Measurements from ENCODE around the gene LEUTX. TPM values are rescaled to one million over a fixed set of nuclear protein-coding genes. Genes with fewer than 3 reads are reported as not detected.
"Not testable (repeated sequence)": the region's sequence is repeated elsewhere in the genome, so short reads cannot be mapped to it uniquely, and the experiment has no call there.

Gene LEUTX
- total RNA-seq, 2 experiments from 2014 or later, result not detected

GRCh38 chr19:39754544-39754943 lies 24.1 kb upstream of the LEUTX start:
- Mint-ChIP-seq H3K4me1 (ENCODE audit: low read depth) (no peaks in the 10 kb centered on the region), H3K36me3 (ENCODE audit: low read depth) (no peaks in the 10 kb centered on the region), H3K9me3 (no peaks in the 10 kb centered on the region), H3K4me3 (no peak overlapping the region), H3K27ac (no peak overlapping the region), H3K27me3 (peaks cover 37% of the 10 kb centered on the region)
- H3K9me3 ChIP-seq (ENCODE audit: control insufficient read depth in 1 of 2, insufficient read depth in 1 of 2, low read length in 2 of 2), result no peaks in the 10 kb centered on the region
- no peak overlapping the region for H3K4me3 ChIP-seq (ENCODE audit: low read length)
- ChIA-PET POLR2A (no interaction called here), CTCF (no interaction called here)
- TF ChIP-seq, protein P1, sequence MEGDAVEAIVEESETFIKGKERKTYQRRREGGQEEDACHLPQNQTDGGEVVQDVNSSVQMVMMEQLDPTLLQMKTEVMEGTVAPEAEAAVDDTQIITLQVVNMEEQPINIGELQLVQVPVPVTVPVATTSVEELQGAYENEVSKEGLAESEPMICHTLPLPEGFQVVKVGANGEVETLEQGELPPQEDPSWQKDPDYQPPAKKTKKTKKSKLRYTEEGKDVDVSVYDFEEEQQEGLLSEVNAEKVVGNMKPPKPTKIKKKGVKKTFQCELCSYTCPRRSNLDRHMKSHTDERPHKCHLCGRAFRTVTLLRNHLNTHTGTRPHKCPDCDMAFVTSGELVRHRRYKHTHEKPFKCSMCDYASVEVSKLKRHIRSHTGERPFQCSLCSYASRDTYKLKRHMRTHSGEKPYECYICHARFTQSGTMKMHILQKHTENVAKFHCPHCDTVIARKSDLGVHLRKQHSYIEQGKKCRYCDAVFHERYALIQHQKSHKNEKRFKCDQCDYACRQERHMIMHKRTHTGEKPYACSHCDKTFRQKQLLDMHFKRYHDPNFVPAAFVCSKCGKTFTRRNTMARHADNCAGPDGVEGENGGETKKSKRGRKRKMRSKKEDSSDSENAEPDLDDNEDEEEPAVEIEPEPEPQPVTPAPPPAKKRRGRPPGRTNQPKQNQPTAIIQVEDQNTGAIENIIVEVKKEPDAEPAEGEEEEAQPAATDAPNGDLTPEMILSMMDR (IDR thresholded peaks at IDR 0.05), result no peak
- H3K4me1 ChIP-seq (ENCODE audit: insufficient read depth, low read length), result no peaks in the 10 kb centered on the region
- no peaks in the 10 kb centered on the region for H3K36me3 ChIP-seq (ENCODE audit: insufficient read depth, low read length)
- H3K27me3 ChIP-seq (ENCODE audit: control insufficient read depth in 1 of 2, insufficient read depth in 2 of 2, low read length in 2 of 2), result peaks cover 16 to 20% of the 10 kb centered on the region in 2 experiments
- ATAC-seq (ENCODE audit: poor library complexity), result no peak
- no peak for DNase-seq
- no peak overlapping the region for H3K27ac ChIP-seq (ENCODE audit: low read depth in 1 of 2, low read length in 2 of 2)
- intact Hi-C loops (cut with DNase I, micrococcal nuclease), result no loop called here

- Mint-ChIP-seq H3K36me3 (ENCODE audit: low read depth) (no peaks in the 10 kb centered on the region), H3K27ac (no peak overlapping the region), H3K9me3 (no peaks in the 10 kb centered on the region), H3K27me3 (peaks cover 41% of the 10 kb centered on the region), H3K4me3 (no peak overlapping the region), H3K4me1 (ENCODE audit: low read depth) (no peaks in the 10 kb centered on the region)
- no peak for ATAC-seq (ENCODE audit: poor library complexity)
- Histone ChIP-seq H3K4me1 (ENCODE audit: insufficient read depth, low read length) (no peaks in the 10 kb centered on the region), H3K9me3 (ENCODE audit: control insufficient read depth in 1 of 2, insufficient read depth in 1 of 2, low read length in 2 of 2) (no peaks in the 10 kb centered on the region), H3K27ac (ENCODE audit: low read depth in 1 of 2, low read length in 2 of 2) (no peak overlapping the region), H3K27me3 (ENCODE audit: control insufficient read depth in 1 of 2, insufficient read depth in 2 of 2, low read length in 2 of 2) (peaks cover 16 to 20% of the 10 kb centered on the region in 2 experiments), H3K4me3 (ENCODE audit: low read length) (no peak overlapping the region), H3K36me3 (ENCODE audit: insufficient read depth, low read length) (no peaks in the 10 kb centered on the region)
- intact Hi-C loops (cut with DNase I, micrococcal nuclease), result no loop called here
- DNase-seq, result no peak
- ChIA-PET CTCF (no interaction called here), POLR2A (no interaction called here)
- TF ChIP-seq, protein P1 (IDR thresholded peaks at IDR 0.05), result no peak
Measured at GRCh38 chr19:39754971-39755370, 23.7 kb upstream of the LEUTX start.

DNA sequence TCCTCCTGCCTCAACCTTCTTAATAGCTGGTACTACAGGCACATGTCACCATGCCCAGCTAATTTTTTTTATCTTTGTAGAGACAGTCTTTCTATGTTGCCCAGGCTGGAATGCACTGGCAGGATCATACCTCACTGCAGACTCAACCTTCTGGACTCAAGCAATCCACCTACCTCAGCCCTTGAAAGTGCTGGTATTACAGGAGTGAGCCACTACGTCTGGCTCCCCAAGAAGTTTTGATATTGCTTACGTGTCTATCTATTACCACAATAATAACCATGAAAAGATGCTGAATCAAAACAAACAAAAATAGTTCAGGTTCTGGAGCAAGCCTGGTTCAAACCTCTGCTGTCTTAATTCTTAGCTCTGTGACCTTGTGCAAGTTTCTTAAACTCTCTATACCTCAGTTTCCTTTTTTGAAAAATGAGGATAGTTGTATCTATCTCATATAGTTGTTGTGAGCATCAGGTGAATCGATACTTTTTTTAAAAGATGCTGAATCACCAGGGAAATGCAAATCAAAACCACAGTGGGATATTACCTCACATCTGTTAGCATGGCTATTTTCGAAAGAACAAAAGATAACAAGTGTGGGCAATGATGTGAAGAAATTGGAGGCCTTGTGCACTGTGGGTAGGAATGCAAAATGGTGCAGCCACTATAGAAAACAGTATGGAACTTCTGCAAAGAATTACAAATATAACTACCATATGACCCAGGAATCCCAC lies 19.0 kb upstream of the LEUTX start:
- Histone ChIP-seq H3K9me3 (ENCODE audit: control insufficient read depth in 1 of 2, insufficient read depth in 1 of 2, low read length in 2 of 2) (no peaks in the 10 kb centered on the region), H3K4me3 (ENCODE audit: low read length) (no peak overlapping the region), H3K27me3 (ENCODE audit: control insufficient read depth in 1 of 2, insufficient read depth in 2 of 2, low read length in 2 of 2) (peaks cover 11 to 16% of the 10 kb centered on the region in 2 experiments), H3K27ac (ENCODE audit: low read depth in 1 of 2, low read length in 2 of 2) (no peak overlapping the region), H3K36me3 (ENCODE audit: insufficient read depth, low read length) (no peaks in the 10 kb centered on the region), H3K4me1 (ENCODE audit: insufficient read depth, low read length) (no peaks in the 10 kb centered on the region)
- CTCF ChIA-PET, result no interaction called here
- no peak for ATAC-seq (ENCODE audit: poor library complexity)
- intact Hi-C loops (cut with DNase I, micrococcal nuclease), result no loop called here
- POLR2A ChIA-PET, result no interaction called here
- Mint-ChIP-seq H3K27me3 (peaks cover 30% of the 10 kb centered on the region), H3K9me3 (no peaks in the 10 kb centered on the region), H3K4me3 (no peak overlapping the region), H3K36me3 (ENCODE audit: low read depth) (no peaks in the 10 kb centered on the region), H3K27ac (no peak overlapping the region), H3K4me1 (ENCODE audit: low read depth) (no peaks in the 10 kb centered on the region)
- no peak for DNase-seq
- TF ChIP-seq, protein P1 (IDR thresholded peaks at IDR 0.05), result no peak

DNA sequence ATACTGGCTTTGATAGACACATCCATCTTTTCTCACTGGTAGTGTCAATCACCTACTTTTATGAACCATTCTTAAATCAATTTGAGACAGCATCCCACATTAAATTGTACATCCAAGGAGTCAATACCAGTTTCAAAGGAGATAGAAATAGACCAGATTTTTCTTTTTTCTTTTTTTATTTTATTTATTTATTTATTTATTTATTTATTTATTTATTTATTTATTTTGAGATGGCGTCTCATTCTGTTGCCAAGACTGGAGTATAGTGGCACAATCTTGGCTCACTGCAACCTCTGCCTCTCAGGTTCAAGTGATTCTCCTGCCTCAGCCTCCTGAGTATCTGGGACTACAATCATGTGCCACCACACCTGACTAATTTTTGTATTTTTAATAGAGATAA lies 16.8 kb upstream of the LEUTX start:
- DNase-seq; POLR2A ChIA-PET; H3K4me3 ChIP-seq (ENCODE audit: low read length); H3K9me3 ChIP-seq (ENCODE audit: control insufficient read depth in 1 of 2, insufficient read depth in 1 of 2, low read length in 2 of 2); intact Hi-C loops (cut with DNase I, micrococcal nuclease); H3K4me3 Mint-ChIP-seq; H3K9me3 Mint-ChIP-seq; H3K36me3 ChIP-seq (ENCODE audit: insufficient read depth, low read length); H3K4me1 ChIP-seq (ENCODE audit: insufficient read depth, low read length); H3K36me3 Mint-ChIP-seq (ENCODE audit: low read depth); ATAC-seq (ENCODE audit: poor library complexity); CTCF ChIA-PET; H3K27ac ChIP-seq (ENCODE audit: low read depth in 1 of 2, low read length in 2 of 2); H3K27ac Mint-ChIP-seq; H3K4me1 Mint-ChIP-seq (ENCODE audit: low read depth): not testable (repeated sequence)
- H3K27me3 Mint-ChIP-seq, result peaks cover 30% of the 10 kb centered on the region
- H3K27me3 ChIP-seq (ENCODE audit: control insufficient read depth in 1 of 2, insufficient read depth in 2 of 2, low read length in 2 of 2), result peaks cover 11% of the 10 kb centered on the region in 2 experiments

Data from CD4-positive, alpha-beta T cell (primary cell).